Nephron progenitor cell (in vitro differentiated cells): ENCODE data around the gene TRIO.

Experiments
- DNase-seq: peaks from one replicate; pipeline ENCODE4 v3.0.0; 2021
- H3K27ac Mint-ChIP-seq: 2 replicates; pipeline ENCODE4 v1.8.0; 2021; ENCODE audit warnings: mild to moderate bottlenecking, moderate library complexity, mixed read lengths
- H3K27me3 Mint-ChIP-seq: 2 replicates; pipeline ENCODE4 v1.8.0; 2021; ENCODE audit warnings: mild to moderate bottlenecking, low read depth, mixed read lengths; ENCODE audit not compliant: poor library complexity
- H3K36me3 Mint-ChIP-seq: 2 replicates; pipeline ENCODE4 v1.8.0; 2021; ENCODE audit warnings: low read depth, mixed read lengths
- H3K4me1 Mint-ChIP-seq: 2 replicates; pipeline ENCODE4 v1.8.0; 2021; ENCODE audit warnings: mixed read lengths
- H3K4me3 Mint-ChIP-seq: 2 replicates; pipeline ENCODE4 v1.8.0; 2021; ENCODE audit warnings: mild to moderate bottlenecking, moderate library complexity, mixed read lengths
- H3K9me3 Mint-ChIP-seq: 2 replicates; pipeline ENCODE4 v1.8.0; 2021; ENCODE audit warnings: mild to moderate bottlenecking, moderate library complexity, mixed read lengths
- CTCF ChIP-seq: fragments of 200-600 bp; sonication (generic); IDR thresholded peaks from 2 replicates; pipeline ENCODE4 v1.5.0; 2021; ENCODE audit warnings: antibody characterized with exemption

TRIO gene

GRCh38 chr5:14218897-14219573 lies 75.9 kb downstream of the TRIO start:
- TF ChIP-seq CTCF: no peak
- Mint-ChIP-seq H3K4me3 (no peak overlapping the region), H3K4me1 (peaks cover 78% of the 10 kb centered on the region), H3K27ac (peak overlapping the region; percentile 37), H3K9me3 (no peaks in the 10 kb centered on the region), H3K36me3 (peaks cover 20% of the 10 kb centered on the region), H3K27me3 (no peaks in the 10 kb centered on the region)
- DNase-seq: no peak

GRCh38 chr5:14219800-14220512 lies 76.8 kb downstream of the TRIO start:
- no peaks in the 10 kb centered on the region for H3K27me3 Mint-ChIP-seq
- DNase-seq: no peak
- H3K36me3 Mint-ChIP-seq: peaks cover 15% of the 10 kb centered on the region
- peak overlapping the region; percentile 66 for H3K27ac Mint-ChIP-seq
- TF ChIP-seq CTCF: no peak
- H3K4me1 Mint-ChIP-seq: peaks cover 82% of the 10 kb centered on the region
- no peak overlapping the region for H3K4me3 Mint-ChIP-seq
- H3K9me3 Mint-ChIP-seq: no peaks in the 10 kb centered on the region

GRCh38 chr5:14220642-14221041 lies 77.5 kb downstream of the TRIO start:
- DNase-seq: no peak
- no peaks in the 10 kb centered on the region for H3K9me3 Mint-ChIP-seq
- peaks cover 18% of the 10 kb centered on the region for H3K36me3 Mint-ChIP-seq
- H3K27me3 Mint-ChIP-seq: no peaks in the 10 kb centered on the region
- H3K27ac Mint-ChIP-seq: peak overlapping the region; percentile 66
- no peak for TF ChIP-seq CTCF
- peaks cover 84% of the 10 kb centered on the region for H3K4me1 Mint-ChIP-seq
- H3K4me3 Mint-ChIP-seq: no peak overlapping the region

- no peak overlapping the region for H3K27ac Mint-ChIP-seq
- no peak for DNase-seq
- peaks cover 85% of the 10 kb centered on the region for H3K4me1 Mint-ChIP-seq
Observed at GRCh38 chr5:14221732-14222131, 78.6 kb downstream of the TRIO start.

GRCh38 chr5:14222206-14222605 lies 79.1 kb downstream of the TRIO start:
- H3K27ac Mint-ChIP-seq: no peak overlapping the region
- H3K4me3 Mint-ChIP-seq: no peak overlapping the region
- H3K27me3 Mint-ChIP-seq: no peaks in the 10 kb centered on the region
- H3K9me3 Mint-ChIP-seq: no peaks in the 10 kb centered on the region
- DNase-seq: no peak
- peaks cover 25% of the 10 kb centered on the region for H3K36me3 Mint-ChIP-seq
- H3K4me1 Mint-ChIP-seq: peaks cover 85% of the 10 kb centered on the region
- no peak for TF ChIP-seq CTCF

More at GRCh38 chr5:14221732-14222131, 78.6 kb downstream of the TRIO start:
- Mint-ChIP-seq H3K4me3 (no peak overlapping the region), H3K27me3 (no peaks in the 10 kb centered on the region), H3K36me3 (peaks cover 25% of the 10 kb centered on the region), H3K9me3 (no peaks in the 10 kb centered on the region)
- no peak for TF ChIP-seq CTCF
